Bone marrow (tissue), 2 donors: ENCODE measurements around the gene LYVE1.

Experiments
- DNase-seq, 2 donors: peaks; one replicate each; lab custom pipeline; 2025; lab: John Stamatoyannopoulos, UW

LYVE1 gene

GRCh38 chr11:10522276-10522675 lies 46.2 kb downstream of the LYVE1 start:
- DNase-seq = no peak

GRCh38 chr11:10520562-10520961 lies 47.9 kb downstream of the LYVE1 start:
- no peak for DNase-seq

GRCh38 chr11:10519630-10520029 lies 48.8 kb downstream of the LYVE1 start:
- no peak for DNase-seq

- DNase-seq = no peak
These were observed 49.6 kb downstream of the LYVE1 start for GRCh38 chr11:10518891-10519290.

GRCh38 chr11:10518123-10518522 lies 50.3 kb downstream of the LYVE1 start:
- no peak for DNase-seq

- no peak for DNase-seq
These were observed 53.0 kb downstream of the LYVE1 start for GRCh38 chr11:10515418-10515817.

GRCh38 chr11:10514709-10515108 lies 53.8 kb downstream of the LYVE1 start:
- no peak for DNase-seq

- peak in 1 of 2 donors; percentile 6 for DNase-seq
These were observed 54.3 kb downstream of the LYVE1 start for GRCh38 chr11:10514202-10514601.

GRCh38 chr11:10511181-10511621 lies 57.3 kb downstream of the LYVE1 start:
- DNase-seq = no peak
